Measurements from ENCODE around the gene OR2T6.
"Not testable (repeated sequence)": the region's sequence is repeated elsewhere in the genome, so short reads cannot be mapped to it uniquely, and the experiment has no call there.

Gene OR2T6, protein sequence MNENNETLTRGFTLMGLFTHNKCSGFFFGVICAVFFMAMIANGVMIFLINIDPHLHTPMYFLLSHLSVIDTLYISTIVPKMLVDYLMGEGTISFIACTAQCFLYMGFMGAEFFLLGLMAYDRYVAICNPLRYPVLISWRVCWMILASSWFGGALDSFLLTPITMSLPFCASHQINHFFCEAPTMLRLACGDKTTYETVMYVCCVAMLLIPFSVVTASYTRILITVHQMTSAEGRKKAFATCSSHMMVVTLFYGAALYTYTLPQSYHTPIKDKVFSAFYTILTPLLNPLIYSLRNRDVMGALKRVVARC

DNA sequence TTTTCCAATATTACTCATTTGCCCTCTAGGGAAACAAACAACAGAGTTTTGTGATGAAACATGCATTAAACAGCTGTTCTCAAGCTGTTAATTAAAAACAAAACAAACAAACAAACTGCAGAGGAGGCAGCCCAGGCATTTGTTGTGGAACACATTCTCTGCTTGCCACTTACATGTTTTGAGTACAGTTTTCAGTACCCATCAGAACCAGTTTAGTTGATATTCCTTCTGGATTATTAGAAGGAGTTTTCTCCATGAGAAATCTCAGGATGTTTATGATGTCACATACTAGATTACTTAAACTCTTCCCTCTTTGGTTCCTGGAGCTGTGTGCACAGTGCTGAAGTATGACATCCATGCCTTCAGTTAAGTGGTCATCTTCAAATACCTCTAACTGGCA, at the start of gene OR2T6:
TSS of gene OR2T6 (plus strand) at position 301 of the 400 bp plus-strand sequence. CDS start 11,863 bp downstream, outside the sequence.
- DNase-seq = no peak

DNA sequence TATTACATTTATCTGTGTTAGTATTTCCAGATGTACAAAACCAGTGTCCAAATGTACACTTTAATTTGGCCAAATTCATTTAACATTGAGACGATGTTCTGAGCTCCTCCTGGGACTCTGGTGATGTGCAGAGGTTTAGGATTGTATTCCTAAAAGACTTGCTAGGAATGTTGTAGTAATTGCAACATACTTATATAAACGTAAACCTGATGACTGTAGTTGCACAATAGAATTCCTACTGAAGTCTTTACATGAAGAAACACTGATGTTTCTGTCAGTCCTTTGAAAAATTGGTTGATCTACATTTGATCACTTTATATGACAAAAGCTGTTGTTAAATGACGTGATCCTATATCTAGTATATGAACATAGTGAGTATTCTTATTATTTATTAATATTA, 32.1 kb upstream of the OR2T6 start:
- no peak for DNase-seq

DNA sequence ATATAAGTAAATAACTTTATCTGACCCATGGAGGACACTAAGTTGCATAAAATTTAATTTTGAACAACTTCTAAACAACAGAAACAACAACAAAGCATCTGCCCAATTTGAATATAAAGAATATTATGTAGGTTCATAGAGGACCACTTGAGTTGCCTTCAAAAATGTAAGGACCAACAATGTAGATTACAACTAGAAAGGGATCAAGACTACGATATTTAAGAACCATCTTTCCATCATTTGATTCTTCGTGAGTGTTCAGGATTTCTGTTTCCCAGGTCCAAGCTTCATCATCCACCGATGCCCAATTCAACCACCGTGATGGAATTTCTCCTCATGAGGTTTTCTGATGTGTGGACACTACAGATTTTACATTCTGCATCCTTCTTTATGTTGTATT, 27.1 kb upstream of the OR2T6 start, which contains the start of gene OR14C36:
TSS of gene OR14C36 (plus strand) at position 301 of the 400 bp plus-strand sequence. CDS start at position 301, 0 bp downstream.
- no peak for DNase-seq

DNA sequence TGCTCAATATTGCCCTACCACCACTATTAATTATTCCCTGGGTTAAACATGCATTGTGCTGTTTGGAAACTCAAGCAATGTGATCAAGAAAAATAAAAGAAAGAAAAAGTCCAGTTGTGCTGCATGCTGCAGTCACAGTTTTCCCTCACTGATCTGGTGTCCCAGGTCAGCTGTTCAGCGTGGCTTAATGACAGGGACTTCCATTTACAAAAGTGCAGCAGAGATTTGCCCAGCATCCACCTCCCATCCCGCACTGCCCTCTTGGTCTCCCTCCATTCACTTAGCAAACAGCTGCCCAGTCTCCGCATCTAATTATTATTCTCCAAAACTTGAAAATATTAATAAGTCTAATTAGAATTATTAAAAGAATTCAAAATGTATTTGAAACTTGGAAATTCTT, 16.1 kb upstream of the OR2T6 start:
- no peak for DNase-seq

DNA sequence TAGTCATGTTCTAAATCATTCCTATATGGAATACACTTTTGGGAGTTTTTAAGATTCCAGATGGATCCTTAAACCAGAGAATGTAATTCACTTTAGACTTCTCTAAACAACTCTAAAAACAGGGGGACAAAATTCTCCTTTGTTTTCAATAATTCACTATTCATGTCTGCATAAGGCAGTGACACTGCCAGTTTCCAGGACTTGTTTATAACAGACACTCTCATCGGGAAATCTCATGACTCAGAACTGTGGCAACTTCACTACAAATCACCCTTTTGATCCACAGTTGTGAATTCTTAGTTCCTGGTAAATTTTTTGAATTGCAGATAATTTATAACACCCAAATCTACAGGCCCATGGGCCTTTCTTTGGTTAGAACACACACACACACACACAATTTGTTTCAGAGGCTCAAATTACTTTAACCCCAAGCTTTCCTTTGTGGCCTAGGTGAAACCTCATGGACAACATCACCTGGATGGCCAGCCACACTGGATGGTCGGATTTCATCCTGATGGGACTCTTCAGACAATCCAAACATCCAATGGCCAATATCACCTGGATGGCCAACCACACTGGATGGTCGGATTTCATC, 14.3 kb upstream of the OR2T6 start, which contains the start of gene OR2T4:
TSS of gene OR2T4 (plus strand) at position 545 of the 595 bp plus-strand sequence. CDS start at position 545, 0 bp downstream.
- no peak for DNase-seq

DNA sequence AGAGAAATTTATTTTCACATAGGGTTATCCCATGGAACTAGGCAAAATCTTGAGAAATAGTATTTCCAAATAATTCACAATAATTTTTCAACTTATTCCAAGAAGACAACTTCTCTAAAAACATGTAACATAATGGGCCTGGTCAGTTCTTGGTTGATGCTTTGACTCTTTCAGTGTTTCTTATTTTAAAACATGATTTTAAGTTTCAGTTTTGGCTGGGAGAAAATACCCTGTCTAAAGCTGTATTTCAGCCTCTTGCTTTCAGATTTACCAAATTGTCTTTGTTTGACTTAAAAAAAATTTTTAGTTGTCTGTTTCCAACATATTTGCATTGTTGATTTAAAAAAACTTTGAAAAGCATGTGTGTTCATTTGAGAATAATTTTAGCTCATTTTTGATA, 8.9 kb upstream of the OR2T6 start:
- no peak for DNase-seq

DNA sequence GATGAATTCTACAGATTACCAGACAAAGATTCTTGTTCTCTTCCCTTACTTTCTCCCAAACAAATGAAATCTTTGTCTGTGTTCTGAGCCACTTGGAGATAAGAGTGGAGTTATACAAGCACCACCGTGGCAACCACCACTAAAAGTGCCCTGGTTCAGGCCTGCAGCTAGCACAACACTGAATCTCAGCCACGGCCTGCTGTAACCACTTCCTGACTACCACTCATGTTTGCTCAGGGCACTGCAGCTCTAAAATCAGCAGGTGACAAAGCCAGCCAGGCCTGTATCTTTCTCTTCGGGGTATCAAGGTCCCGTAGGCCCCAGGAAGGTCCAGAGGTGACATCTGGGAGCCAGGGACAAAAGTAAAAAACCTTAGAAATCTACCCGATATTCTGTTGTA, 3.2 kb upstream of the OR2T6 start:
- DNase-seq = no peak

DNA sequence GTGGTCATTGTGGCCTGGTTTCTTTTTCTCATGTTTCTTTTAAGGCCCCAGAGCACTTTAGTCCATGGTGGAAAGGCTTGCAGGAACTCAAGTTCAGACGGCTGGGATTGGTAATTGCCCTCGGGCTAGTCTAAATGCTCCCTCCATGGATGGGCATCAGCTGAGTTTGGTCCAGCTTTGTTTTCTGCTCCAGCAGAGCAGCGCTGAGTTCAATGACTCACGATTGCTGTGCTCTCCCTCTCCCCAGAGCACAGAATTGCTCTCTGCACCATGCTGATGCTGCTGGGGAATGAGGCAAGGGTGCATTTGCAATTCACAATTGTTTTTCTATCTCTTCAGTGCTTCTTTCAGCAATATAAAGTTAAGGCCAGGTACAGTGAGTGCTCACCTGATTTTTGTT, 1.8 kb upstream of the OR2T6 start:
- no peak for DNase-seq

DNA sequence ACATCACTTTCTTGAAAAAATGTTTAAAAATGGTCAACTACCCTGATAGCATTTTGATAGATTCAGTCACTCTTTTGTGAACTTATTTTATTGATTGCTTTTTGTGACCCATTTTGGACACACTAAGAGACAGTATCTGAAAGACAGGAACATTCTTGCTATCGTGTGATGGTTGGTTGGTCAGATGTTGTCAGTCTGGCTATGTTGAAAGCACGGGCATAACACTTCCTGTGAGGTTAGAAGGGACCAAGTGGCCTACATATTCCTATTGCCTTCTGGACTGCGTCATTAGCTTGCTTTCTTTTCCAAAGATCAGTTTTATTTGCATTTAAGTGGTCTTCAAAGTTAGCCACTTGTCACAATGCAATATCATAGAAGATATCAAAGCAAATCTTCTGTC, 1.4 kb downstream of the OR2T6 start:
- DNase-seq = no peak

DNA sequence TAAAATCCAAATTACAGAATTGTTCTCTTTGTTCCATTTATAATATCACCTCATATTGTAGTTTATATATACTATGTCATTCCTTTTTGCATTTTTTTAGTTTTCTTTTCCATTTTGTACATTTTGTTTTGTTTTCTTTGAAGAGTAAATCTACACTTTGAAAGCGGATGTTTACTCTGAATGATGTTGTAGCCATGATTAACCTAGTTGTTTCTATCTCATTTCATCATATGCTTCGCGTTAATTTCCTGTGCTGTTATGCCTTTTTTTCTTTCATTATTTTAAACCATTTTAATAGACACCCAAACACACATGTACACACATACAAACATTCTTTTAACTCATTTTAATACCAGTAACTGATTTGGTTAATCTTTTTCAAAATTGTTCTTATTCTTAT, 5.3 kb downstream of the OR2T6 start:
- no peak for DNase-seq

DNA sequence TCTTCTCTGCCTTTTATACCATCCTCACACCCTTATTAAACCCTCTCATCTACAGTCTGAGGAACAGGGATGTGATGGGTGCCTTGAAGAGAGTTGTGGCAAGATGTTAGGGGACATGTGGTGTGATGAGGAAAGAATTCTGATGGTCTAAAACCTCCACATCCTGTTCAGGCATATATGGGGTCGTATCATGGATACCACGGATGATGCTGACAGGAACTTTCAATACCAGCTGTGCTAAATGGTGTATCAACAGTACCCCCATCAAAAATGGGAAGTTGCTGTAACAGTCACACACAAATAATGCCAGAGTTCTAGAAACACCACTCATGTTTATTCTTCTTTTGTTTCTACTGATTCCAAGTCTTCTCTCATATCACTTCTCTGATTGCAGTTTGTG, 12.9 kb downstream of the OR2T6 start:
- no peak for DNase-seq

DNA sequence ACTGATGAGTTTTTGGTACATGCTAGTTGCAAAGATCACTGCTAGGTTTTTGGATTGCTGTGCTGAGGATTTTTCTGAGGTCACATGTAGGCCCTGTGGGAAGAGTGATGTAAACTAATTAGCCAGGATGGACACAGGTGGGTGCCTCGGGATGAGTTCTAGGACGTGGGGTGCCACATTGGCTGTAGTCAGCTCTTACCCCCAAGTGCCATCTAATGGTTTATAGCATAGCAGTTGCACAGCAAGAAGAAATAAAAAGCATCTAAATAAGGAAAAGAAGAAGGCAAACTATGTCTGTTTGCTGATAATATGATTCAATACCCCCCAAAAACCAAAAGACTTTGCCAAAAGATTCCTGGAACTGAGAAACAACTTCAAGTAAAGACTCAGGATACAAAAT, 17.5 kb downstream of the OR2T6 start:
- no peak for DNase-seq

DNA sequence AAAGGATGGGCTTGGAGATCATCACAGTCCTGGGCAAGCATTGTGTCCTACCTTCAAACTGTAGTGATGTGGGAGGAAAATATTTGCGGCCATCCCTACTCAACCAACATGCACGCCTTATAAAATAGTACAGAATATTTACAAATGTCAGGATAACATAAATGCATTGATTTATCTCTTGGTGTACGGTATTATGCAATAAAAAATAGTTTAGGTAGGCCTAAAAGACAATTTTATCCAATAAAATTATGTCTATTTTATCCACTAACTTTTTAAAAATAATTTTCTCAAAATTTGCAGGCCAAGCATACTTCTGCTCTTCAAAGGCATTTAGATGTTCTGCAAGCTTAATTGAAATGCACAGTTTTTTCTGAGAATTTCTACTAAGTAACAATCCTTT, 27.2 kb downstream of the OR2T6 start, which contains the start of gene OR2T1:
TSS of gene OR2T1 (plus strand) at position 301 of the 400 bp plus-strand sequence. CDS start 3,100 bp downstream, outside the sequence.
- DNase-seq = no peak

DNA sequence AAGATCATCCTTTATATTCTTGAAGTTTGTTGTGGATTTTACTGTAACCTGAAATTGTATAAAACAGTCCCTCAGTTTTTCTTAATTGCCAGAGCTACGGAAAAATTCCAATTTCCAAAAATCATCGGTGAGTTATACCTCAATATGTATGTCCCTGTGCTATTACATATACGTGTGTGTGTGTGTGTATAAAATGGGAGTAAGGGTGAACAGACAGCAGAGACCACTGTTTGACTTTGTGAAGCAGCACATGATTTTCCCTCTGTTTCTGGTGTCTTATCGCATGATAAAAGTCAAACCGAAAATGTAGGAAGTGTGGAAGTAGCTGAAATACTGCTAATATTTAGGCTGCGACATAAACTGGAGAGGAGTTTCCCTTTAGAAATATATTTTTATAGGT, 28.5 kb downstream of the OR2T6 start:
- no peak for DNase-seq

DNA sequence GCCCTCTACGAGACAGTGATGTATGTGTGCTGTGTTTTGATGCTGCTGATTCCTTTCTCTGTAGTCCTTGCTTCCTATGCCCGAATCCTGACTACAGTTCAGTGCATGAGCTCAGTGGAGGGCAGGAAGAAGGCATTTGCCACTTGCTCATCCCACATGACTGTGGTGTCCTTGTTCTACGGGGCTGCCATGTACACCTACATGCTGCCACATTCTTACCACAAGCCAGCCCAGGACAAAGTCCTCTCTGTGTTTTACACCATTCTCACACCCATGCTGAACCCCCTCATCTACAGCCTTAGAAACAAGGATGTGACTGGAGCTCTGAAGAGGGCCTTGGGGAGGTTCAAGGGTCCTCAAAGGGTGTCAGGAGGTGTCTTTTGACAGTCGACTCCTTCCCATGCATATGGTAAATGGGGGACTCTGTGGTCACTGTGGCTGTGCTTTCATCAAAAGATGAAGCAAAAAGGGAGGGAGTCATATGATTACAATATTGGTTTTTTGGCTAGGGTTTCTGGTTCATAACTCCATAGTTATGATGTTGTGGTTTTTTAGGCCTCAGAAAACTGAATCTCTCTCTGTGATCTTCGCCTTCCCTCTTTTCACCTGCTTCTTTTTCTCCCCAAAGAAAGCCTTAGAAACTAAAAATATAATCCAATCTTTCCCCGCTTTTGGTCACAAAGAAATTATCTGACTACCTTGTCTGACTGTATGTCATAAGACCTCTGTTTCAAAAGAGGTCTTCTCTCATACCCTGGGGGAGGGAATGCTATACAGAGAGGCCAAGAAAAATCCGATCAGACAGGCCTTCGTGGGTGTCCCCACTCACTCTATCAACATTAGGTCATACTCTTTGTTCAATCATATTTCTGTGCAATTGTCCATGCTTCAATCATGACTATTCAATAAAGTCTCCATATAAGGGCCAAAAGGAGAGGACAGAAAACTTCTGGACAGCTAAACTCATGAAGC, 31.5 kb downstream of the OR2T6 start:
- no peak for DNase-seq

DNA sequence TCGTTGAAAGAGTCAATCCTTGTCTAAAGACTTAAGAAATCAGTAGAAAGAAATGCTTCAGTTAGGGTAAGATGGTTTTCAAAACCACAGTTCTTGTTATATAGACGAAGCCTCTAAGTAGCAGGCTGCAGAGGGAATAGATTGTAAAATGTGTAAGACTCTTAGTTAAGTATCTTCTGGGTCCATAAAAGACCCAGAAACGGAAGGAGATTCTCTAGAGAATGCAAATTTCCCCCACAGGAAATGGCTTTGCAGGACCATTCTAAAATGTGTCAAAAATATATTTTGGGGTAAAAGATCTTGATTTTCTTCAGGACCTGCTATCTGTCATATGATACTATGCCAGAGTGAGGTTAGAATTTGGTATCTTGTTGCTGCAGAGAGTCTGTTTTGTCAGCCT, 40.7 kb downstream of the OR2T6 start:
- no peak for DNase-seq

DNA sequence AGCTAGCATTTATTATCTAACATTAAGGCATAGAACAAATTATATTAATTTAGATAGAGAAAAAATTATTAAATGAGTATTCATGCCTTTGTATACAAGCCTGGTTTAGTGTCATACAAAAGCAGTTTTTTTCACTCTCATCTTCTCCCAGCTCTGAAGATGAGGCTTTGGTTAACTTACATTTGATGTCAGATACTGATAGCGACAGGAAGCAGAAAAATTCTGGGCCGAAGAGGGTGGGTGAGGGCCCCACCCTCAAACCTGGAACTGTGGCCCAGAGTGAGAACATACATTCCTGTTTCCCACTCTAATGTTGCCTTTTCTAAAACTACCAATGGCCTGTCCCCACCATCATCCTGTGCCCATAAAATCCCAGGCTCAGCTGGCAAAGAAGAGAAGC, 42.3 kb downstream of the OR2T6 start:
- no peak for DNase-seq

DNA sequence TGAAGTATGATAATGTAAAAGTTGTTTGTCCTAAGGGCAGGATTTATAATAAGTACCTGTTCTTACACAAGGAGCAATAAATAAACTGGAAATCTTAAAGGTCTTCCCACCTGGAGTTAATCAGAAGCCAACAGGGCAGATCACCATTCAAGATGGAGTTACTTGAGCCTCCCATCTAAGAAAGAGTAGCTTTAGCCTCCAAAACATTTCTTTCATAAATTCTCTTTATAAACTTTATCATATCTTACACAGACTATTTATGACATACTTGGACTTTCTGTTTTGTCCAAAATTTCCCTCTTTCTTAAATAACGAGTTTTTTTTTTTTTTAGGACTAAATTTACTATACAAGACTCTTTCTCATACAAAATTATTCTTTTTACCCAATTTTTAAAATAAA, 45.8 kb downstream of the OR2T6 start:
- DNase-seq = peak in 1 of 2 experiments; percentile 10

DNA sequence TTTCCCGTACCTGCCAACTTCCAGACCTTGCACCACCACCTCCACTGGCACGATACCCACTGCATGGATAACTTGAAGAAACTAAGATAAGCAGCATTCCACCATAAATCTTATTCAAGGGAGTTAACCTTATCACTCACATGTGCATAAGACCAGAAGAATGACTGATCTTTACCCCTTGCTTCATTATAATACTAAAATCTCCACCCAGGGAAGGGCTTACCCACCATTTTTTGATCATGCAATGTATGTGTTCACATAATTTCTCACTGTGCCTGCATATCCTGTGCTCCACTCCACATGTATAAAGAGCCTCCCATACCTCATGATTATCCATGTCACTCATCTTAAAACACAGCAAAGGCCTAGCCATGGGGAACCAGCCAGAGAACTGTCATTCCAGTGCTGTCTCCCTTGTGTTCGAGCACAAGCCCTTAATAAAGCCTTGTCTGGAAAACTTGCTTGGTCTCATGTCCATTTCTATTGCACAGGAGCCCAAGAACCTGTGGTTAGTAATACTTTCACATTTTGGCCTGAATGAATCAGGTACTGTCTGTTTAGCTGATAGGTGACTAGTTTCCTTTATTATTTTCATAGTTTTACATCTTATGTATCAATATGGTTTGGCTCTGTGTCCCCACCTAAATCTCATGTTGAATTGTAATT, 52.1 kb downstream of the OR2T6 start:
- DNase-seq = not testable (repeated sequence)

DNA sequence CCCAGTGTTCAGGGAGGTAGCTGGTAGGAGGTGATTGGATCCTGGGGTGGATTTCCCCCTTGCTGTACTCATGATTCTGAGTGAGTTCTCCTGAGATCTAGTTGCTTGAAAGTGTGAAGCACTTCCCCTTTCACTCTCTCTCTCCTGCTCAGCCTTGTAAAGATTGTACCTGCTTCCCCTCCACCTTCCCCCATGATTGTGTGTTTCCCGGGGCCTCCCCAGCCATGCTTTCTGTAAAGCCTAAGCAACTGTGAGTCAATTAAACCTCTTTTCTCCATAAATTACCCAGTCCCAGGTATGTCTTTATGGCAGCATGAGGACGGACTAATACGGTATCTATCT, 52.6 kb downstream of the OR2T6 start:
- DNase-seq = not testable (repeated sequence)

DNA sequence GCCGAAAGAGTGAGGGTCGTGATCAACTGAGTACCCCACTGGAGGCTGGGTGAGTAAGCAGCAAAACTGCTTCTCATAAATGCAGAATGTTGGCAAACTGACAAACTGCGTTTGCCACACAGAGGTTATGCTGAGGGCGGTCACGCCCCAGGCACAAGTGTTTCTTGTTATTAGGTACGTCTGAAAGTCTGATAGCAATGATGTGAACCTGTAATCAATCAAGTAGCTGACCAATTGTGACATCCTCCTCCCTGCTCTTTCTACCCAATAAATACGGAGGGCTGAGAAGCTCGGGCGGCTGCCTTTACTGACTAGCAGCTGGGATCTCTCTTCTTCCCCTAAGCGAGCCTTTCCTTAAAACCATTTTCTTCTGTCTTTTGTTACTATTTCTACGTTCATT, 56.1 kb downstream of the OR2T6 start:
- DNase-seq = not testable (repeated sequence)

DNA sequence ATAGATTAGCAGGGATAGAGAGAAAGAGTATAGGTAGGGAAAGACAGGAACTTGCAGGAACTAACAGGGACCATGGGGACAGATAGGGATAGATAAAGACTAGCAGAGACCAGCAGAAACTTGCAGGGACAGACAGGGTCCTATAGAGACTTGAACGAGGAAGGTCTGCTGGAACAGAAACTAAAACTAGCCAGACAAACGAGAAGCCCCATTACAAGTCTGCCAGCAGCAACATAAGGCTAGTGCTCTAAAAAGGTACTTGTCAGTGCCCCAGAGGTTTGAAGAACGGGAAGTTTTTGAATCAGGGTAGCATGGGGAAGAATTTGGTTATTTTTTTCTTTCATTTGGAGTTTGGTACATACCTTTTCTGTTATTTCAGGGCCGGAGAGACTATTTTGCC, 56.7 kb downstream of the OR2T6 start:
- not testable (repeated sequence) for DNase-seq

All from NCI-H2081 (cell line).